ENCODE results near the gene KDF1.

DNA sequence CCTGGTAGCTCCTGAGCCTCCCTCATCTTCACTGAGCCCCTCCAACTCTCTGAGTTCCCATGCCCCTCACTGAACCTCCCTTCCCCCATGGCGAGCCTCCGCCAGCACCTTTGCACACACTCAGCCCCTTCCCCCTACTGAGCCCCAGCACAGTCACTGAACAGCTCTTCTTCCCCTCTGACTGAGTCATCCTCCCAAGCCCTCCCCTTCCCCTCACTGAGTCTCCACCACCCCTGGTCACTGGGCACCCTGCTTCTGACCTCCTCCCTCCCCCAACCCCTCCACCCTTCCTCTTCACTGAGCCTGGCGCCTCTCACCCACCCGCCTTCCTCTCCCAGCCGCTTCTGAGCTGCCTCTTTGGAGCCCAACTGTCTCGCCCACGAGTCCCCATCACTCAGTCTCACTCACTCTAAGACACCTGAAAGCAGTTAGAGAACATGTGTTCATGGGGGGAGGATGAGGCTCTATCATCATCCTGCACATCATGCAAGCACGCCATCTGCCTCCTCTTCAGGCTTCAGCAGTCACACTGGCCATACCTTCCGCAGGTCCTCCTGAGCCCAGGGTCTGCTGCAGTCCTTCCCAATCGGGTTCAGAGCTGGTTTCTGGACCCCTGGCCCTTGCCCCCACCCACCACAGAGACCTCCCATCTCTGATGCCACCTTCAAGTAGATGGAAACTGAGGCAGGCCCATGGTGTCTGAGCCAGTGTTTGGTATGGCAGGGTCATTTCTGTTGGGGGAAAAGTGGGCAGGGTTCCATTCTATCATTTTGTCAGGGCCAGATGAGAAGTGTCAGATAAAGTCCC, 31.2 kb upstream of the KDF1 start:
- TF ChIP-seq POLR2AphosphoS5 (IDR thresholded peaks at IDR 0.05; ENCODE audit: borderline replicate concordance, low read depth, low read length), result no peak
- TF ChIP-seq EZH2 (IDR thresholded peaks at IDR 0.05), result no peak

All from SK-N-MC (cell line).